ENCODE measurements around the gene FBXL19.

Gene FBXL19

DNA sequence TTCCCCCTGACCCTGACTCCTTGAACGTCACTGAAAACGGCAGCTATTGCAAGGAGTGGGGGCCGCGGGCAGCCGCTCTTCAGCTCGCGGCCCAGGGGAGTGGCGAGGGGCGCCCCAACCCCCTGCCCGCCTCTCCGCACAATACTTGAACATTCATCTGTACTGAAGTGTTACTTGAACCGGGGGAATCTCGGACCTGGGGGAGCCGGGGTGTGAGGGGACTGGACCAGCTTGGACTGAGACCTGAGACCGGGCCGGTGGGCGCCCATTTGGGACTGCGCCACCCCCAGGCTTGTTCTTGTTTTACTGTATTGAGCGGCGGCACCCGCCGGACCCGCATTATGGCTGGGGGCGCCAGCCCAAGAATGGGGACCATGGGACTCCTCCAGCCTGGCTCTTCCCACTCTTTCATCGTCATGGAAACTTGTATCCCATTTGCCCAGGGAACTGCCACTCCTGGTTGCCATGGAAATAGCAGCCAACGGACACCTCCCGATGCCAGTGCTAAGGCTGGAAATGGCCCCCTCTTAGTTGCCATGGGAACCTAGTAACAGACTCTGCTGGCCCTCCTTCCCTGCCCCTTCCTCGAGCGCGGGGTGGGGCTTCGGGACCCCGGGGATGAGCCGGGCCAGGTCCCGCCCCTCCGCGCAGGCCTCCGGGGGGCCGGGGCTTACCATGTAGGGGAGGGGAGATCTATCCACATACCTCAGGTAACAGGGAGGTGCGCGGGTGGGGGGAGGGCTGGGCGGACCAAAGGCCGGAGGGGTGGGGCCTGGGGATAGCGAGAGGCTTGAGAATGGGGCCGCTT, 24.7 kb downstream of the FBXL19 start:
- no peak for DNase-seq

DNA sequence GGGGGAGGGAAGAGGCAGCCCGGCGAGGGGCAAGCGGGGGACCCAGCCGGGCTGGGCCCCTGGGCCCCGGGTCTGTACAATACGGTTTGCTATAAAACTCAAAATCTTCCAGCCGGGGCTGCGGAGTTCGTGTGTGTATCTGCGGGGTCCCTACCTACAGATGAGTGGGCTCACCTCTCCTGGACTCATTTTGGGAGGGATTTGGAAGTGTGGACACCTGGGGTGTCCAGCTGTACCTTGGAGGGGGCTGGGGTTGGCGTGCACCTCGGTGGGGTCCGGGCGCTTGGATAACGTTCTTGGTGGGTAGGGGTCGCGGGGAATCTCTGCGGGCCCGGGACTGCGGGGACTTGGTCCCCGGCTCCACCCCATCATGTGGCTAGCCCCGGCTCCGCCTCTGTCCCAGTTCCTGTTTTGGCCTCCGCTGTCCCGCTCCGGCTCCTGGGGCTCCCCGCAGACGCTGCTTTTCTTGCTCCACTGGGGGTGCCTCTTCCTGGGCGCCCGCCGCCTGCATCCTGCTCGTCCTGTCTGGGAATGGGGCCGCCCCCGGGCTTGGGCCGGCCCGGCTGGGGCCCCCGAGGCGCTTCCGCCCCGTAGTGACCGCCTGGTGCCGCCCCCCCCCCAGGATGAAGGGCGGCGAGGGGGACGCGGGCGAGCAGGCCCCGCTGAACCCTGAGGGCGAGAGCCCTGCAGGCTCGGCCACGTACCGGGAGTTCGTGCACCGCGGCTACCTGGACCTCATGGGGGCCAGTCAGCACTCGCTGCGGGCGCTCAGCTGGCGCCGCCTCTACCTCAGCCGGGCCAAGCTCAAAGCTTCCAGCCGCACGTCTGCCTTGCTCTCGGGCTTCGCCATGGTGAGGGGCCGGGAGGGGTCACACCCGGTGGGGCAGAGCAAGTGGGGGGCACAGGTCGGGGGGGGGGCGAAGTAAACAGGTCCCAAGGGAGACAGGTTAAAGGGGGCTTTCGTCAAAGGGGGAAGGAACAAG, 25.6 kb downstream of the FBXL19 start, which contains the start of gene ORAI3:
ORAI3 (plus strand) TSS at position 402 of the 983 bp plus-strand sequence; CDS start at position 624, 222 bp downstream.
- DNase-seq = peak; percentile 88

DNA sequence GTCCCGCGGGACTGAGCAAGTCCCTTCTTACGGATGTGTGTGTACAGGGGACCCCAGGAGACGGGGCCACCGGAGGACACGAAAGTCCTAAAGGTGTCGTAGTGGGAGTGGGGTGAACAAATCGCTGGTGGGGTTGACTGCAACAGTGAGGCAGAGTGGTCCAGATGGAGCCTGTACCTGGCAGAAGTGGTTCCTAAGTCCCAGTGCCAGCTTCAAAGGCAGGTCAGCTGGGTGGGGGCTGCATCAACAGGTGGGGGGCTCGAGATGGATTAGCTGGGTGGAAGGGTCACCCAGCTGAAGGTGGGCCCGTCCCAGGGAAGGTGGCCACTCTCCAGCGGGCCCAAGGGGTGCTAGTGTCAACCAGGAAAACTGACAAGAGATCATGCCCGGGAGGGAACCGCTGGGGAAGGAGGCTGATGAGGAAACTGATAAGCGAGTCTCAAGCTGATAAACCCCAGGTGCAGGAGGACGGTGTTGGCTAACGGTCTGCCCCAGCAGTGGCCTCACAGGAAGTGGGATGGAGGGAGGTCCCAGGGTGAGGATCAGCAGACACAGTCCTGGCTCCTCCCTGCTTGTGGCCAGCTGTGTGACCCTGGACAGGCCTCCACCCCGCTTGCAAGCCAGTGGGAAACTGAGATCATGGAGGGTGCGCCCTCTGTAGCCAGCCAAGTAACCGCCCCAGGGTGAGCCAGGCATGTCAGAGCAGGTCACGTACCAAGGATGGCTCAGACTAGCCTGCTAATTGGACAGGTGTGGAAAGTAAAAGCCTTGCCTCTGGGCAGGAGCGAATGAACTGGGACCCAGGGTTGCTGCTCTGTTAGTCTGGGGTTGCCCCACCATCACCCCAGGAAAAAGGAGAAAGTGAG, 26.5 kb downstream of the FBXL19 start:
- peak; percentile 80 for DNase-seq

DNA sequence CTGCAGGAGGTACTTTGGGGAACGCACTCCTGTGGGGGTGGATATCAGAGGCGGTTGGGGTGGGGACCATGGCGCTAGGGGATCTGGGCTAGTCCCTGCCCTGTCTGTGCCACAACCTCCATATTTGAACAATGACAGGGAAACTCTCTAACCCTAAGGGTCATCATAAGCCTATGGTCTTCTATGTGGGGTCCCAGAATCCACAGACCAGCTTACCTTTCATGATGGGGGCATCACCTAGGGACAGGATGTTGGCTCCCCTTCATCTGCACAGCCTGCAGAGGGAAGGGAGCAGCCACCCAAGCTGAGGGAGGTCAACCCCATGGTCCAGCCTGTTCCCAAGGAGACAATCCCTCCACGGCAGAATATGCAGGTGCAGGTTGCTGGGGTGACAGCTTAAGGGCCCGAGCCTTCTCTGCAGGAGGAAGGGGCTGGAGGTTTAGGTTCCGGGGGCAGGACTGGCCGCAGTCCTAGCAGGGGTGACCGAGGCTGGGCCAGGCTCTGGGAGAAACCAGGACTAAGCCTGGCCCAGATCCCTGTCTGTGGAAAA, 27.2 kb downstream of the FBXL19 start:
- no peak for DNase-seq

DNA sequence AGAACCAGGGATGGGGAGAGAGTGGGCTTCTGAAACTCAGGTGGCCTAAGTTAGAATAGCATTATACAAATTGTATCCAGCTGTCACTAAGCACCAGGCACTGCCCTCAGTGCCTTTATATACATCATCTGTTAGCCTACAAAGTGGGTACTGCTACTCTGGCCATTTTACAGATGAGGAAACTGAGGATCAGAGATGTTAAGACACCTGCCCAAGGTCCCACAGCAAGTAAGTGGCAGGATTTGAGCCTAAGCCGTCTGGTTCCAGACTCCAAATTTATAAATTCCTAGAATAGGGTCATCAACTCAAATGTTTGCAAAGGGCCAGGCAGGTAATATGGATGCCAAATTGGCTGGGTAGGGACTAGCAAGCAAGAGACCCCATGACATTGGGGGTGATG, 27.8 kb downstream of the FBXL19 start:
- DNase-seq = no peak

DNA sequence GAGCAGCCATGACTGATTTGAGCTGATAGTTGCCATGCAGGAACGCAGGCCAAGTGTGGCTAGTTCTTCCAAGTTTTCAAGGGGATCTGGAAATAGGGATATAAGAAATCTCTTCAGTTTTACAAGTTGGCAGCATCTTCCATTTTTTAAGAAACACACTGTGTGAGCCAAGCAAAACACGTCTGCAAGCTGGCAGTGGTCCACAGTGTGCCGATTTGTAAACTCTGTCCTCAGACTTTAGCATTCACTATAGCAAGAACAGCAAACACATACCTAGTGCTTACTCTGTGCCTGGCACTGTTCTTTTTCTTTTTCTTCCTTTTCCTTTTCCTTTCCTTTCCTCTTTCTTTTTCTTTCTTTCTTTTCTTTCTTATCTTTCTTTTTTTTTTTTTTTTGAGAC, 28.4 kb downstream of the FBXL19 start:
- no peak for DNase-seq

DNA sequence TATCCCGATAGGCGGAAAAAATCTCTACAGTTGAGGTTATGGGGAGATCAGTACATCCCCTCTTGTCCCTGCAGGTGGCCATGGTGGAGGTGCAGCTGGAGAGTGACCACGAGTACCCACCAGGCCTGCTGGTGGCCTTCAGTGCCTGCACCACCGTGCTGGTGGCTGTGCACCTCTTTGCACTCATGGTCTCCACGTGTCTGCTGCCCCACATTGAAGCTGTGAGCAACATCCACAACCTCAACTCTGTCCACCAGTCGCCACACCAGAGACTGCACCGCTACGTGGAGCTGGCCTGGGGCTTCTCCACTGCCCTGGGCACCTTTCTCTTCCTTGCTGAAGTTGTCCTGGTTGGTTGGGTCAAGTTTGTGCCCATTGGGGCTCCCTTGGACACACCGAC, 29.7 kb downstream of the FBXL19 start:
- no peak for DNase-seq

DNA sequence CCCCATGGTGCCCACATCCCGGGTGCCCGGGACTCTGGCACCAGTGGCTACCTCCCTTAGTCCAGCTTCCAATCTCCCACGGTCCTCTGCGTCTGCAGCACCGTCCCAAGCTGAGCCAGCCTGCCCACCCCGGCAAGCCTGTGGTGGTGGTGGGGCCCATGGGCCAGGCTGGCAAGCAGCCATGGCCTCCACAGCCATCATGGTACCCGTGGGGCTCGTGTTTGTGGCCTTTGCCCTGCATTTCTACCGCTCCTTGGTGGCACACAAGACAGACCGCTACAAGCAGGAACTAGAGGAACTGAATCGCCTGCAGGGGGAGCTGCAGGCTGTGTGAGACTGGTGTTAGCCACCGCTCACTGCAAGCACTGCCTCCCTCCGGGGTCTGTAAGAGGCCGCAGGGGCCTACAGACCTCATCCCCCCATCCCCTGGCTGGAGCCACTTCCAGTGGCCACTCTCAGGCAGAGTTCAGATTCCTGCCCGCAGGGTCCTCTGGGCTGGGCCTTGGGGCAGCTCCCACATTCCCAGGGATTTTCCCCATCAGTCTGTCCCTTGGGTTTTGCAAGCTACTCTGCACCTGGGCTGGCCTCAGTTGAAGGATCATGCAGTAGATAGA, 30.2 kb downstream of the FBXL19 start:
- peak; percentile 80 for DNase-seq

DNA sequence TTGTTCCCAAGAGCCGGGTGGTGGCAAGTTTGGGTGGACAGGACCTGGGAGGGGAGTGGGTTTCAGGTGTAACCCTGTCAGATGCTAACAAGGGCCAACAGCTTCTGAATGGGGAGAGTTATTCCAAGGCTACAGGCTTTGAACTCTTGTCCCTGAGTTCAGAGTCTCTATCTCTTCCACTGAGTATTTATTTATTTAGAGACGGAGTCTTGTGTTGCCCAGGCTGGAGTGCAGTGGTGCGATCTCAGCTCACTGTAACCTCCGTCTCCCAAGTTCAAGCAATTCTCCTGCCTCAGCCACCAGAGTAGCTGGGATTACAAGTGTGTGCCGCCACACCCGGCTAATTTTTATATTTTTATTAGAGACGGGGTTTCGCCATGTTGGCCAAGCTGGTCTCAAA, 31.6 kb downstream of the FBXL19 start:
- DNase-seq = no peak

DNA sequence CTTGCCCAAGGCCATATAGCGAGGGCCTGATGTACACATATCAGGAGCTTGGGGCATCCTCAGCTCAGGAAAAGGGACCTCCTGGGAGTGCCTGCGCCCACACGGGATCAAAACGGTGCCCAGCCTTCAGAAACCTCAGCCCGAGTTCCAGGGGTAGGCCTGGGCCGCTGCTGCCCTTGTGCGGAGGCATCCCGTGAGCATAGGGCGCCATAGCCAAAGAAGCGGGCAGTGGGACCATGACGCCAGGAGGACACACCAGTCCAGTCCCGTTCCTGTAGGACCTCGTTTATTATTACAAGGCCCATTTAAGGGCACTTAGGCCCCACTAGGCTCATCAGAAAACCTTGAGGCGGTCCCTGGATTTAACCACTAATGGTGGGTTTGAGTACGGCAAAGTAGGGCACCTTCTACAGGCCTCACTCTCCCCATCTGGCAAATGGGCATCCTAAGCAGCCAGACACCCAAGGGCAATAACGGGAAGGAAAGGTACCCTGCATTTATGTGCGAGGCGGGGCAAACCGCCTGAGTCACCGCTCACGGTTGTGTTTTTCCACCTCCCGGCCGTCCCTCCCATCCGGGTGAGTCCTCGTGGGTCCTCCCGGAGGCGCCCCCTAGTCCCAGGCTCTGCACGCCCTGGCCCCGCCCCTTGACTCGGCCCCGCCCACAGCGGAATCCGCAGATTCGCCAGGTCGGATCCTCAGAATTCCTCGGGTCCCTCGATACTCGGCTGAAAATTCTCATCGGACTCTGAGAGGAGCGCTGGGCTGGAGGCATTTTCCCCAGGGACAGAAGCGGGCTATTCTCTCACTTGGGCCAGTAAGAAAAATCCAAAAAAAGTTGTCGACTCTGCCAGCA, 33.5 kb downstream of the FBXL19 start:
- peak; percentile 92 for DNase-seq

DNA sequence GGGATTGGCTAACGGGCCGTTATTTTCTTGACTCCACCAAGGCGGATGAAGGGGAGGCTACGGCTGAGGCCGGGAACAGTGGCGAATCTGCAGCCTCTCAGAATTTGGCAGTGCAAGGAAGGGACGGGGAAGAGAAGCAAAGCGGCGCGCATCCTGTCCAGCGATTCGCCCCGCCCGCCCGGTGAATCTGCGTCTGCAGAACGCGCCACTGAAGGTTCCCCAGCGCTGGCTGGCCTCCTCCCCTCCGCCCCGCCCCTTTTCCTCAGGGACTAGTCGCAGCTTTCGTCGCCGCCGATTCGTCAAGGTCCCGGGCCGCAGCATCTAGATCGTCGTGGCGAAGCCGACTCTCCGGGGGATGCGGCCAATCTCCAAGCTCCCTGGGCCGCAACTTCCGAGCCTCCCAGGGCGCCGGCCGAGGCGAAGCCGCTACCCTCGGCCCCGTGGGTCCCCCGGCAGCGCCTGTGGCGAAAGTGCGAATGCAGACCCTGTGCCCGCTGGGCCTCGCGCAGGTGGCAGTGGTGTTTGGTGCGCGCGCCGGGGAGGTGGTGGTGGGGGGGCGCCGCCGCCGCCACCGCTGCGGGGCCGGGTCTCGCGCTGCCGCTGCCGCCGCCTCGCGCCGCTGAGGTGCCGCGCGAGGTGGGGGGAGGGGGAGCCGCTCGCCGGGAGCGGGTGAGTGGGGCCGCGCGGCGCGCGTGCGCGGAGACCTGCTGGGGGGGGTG, 34.2 kb downstream of the FBXL19 start, which contains the start of gene SETD1A:
SETD1A (plus strand) TSS at position 299 of the 719 bp plus-strand sequence. CDS start 978 bp downstream, outside the sequence.
- peak; percentile 99 for DNase-seq

DNA sequence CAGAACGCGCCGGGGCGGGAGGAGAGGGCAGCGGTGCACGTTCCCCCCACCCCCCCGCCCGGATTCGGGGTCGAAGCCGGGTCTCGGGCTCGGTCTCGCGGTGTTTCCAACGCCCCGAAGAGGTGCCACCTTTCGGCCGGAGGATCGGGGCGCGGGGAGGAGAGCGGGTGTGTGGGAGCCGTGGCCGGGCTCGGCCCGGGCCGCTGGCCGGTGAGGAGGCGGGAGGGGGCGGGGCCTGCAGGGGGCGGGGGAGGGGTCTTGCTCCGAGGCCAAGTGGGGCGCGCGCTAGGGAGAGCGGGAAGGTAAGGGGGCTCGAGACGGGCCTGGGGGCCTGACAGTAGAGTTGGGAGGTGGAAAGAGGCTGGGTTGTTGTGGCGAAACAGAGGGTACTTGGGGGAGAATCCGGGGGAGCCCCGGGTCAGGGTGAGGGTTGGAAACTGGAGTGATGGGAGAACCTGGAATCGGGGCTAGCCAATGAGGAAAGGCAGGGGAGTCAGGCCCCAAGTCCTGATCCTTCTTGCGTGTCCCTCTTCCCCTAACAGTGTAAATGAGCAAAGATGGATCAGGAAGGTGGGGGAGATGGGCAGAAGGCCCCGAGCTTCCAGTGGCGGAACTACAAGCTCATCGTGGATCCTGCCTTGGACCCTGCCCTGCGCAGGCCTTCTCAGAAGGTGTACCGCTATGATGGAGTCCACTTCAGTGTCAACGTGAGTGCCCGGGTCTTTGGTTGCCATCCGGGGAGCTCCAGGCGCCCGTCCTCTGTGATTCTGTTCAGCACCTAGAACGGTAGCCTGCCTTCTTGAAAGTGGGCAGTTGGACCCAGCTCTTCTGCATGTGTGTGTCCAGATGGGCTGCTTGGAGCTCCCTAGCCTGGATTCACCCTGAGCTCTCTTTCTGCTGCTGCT, 35.1 kb downstream of the FBXL19 start:
- DNase-seq = peak; percentile 68

DNA sequence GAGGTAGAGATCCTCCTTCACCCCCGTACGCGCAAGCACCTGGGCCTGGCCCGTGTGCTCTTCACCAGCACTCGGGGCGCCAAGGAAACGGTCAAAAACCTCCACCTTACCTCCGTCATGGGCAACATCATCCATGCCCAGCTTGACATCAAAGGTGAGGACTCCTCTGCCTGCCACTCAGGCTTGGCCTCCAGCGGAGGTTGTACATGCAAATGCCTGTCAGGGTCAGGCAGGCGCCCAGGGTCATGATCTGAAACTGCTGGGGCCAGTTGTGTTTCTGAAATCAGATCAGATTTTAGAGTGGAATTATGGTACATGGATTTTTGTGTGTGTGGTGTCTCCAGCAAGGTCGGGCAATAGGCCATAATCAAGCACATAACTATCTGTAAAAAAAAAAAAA, 38.0 kb downstream of the FBXL19 start:
- DNase-seq = no peak

DNA sequence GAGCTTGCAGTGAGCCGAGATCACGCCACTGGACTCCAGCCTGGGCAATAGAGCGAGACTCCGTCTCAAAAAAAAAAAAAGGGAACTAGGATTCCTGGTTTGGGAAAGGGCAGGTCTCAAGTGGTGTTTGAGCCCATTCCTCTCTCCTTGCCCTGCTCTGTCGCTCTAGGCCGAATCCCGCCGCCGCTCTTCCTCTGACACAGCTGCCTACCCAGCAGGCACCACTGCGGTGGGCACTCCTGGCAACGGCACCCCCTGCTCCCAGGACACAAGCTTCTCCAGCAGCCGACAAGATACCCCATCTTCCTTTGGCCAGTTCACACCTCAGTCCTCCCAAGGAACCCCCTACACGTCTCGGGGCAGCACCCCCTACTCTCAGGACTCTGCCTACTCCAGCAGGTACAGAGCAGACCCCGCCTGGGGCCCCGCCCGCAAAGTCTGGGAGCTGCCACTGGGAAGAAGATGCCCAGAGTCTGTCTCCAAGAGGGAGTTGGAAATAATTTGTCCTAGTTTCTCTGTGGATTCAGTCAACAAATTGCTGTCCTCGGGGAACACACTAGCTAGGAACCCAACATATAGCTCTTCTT, 40.6 kb downstream of the FBXL19 start:
- no peak for DNase-seq

DNA sequence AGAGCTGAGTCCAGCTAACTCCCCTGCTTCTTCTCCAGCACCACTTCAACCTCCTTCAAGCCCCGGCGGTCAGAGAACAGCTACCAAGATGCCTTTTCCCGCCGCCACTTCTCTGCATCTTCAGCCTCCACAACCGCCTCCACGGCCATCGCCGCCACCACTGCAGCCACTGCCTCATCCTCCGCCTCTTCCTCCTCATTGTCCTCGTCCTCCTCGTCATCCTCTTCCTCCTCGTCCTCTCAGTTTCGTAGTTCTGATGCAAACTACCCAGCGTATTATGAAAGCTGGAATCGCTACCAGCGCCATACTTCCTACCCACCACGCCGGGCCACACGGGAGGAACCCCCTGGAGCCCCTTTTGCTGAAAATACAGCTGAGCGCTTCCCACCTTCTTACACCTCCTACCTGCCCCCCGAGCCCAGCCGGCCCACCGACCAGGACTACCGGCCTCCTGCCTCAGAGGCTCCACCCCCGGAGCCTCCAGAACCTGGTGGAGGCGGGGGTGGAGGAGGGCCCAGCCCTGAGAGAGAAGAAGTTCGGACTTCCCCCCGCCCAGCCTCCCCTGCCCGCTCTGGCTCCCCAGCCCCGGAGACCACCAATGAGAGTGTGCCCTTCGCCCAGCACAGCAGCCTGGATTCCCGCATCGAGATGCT, 41.3 kb downstream of the FBXL19 start:
- no peak for DNase-seq

DNA sequence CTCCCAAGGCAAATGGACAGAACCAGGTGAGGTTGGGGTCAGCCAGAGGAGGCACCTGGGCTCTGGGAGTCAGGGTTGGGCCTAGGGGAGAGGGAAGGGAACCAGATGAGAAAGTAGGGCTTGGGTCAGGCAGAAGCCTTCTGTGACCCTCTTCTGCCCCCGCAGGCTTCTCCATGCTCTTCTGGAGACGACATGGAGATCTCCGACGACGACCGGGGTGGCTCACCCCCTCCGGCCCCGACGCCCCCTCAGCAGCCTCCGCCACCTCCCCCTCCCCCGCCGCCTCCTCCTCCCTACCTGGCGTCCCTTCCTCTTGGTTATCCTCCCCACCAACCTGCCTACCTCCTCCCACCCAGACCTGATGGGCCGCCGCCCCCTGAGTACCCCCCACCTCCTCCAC, 42.1 kb downstream of the FBXL19 start:
- no peak for DNase-seq

DNA sequence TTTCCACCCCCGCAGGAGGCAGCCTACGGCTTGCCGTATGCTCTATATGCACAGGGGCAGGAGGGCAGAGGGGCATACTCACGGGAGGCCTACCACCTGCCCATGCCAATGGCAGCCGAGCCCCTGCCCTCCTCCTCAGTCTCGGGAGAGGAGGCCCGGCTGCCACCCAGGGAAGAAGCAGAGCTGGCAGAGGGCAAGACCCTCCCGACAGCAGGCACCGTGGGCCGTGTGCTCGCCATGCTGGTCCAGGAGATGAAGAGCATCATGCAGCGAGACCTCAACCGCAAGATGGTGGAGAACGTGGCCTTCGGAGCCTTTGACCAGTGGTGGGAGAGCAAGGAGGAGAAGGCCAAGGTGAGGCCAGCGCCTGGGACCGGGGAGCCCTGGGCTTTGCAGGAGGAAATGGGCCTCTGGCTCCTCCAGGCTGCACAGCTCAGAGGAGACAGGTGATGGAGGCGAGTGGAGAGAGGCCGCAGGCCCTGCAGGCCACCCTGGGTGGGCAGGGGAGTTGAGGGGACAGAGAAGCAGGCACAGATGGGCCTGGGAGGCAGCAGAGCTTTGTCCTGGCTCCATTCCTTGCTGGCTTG, 42.8 kb downstream of the FBXL19 start:
- DNase-seq = no peak

DNA sequence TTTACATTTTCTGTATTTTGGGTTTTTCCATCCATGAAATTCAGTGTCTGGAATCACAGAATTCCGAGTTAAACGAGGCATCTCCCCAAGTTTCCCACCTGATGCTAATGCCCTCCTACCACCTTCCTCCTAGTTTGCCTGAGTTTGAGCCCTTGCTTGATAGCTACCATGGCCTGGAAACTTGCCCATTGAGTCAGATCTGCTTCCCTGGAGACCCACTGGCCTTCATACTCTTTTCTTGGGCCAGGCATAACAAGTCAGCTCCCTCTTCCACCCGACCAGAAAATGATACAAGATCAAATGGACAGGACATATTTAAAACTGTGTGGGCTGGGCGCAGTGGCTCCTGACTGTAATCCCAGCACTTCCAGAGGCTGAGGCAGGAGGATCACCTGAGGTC, 44.4 kb downstream of the FBXL19 start:
- DNase-seq = no peak
